GM19035 (cell line): ENCODE data around the gene PTX3.

Source experiments
- ATAC-seq: cut with Tn5 transposase; IDR thresholded peaks from one replicate; pipeline ENCODE4 v1.9.1; 2021; ENCODE audit not compliant: unreplicated experiment

PTX3 gene

GRCh38 chr3:157436583-157437291 lies at the start of gene PTX3:
Gene PTX3, plus strand, starts transcription at chr3:157436850. Its CDS starts 84 bp downstream, at chr3:157436934.
- no peak for ATAC-seq

- ATAC-seq = no peak
Measured at GRCh38 chr3:157387708-157388435, 48.8 kb upstream of the PTX3 start.

- ATAC-seq = no peak
Measured at GRCh38 chr3:157388976-157389375, 47.7 kb upstream of the PTX3 start.

GRCh38 chr3:157390713-157391515 lies 45.7 kb upstream of the PTX3 start:
- no peak for ATAC-seq

- ATAC-seq = no peak
Measured at GRCh38 chr3:157392104-157392503, 44.5 kb upstream of the PTX3 start.

GRCh38 chr3:157393113-157393512 lies 43.5 kb upstream of the PTX3 start:
- ATAC-seq = no peak

GRCh38 chr3:157394411-157394810 lies 42.2 kb upstream of the PTX3 start:
- no peak for ATAC-seq

GRCh38 chr3:157398598-157398997 lies 38.1 kb upstream of the PTX3 start:
- ATAC-seq = no peak

- no peak for ATAC-seq
Measured at GRCh38 chr3:157404381-157404780, 32.3 kb upstream of the PTX3 start.

- no peak for ATAC-seq
Measured at GRCh38 chr3:157405457-157405856, 31.2 kb upstream of the PTX3 start.

- ATAC-seq = no peak
Measured at GRCh38 chr3:157406394-157406793, 30.3 kb upstream of the PTX3 start.

GRCh38 chr3:157407769-157408168 lies 28.9 kb upstream of the PTX3 start:
- ATAC-seq = no peak

- ATAC-seq = no peak
Measured at GRCh38 chr3:157408499-157409149, 28.0 kb upstream of the PTX3 start.

- ATAC-seq = no peak
Measured at GRCh38 chr3:157409516-157409915, 27.1 kb upstream of the PTX3 start.

- no peak for ATAC-seq
Measured at GRCh38 chr3:157410945-157411344, 25.7 kb upstream of the PTX3 start.

- no peak for ATAC-seq
Measured at GRCh38 chr3:157412323-157412855, 24.3 kb upstream of the PTX3 start.

GRCh38 chr3:157414861-157415260 lies 21.8 kb upstream of the PTX3 start:
- no peak for ATAC-seq

- ATAC-seq = no peak
Measured at GRCh38 chr3:157416347-157417087, 20.1 kb upstream of the PTX3 start.

GRCh38 chr3:157417247-157417646 lies 19.4 kb upstream of the PTX3 start:
- ATAC-seq = no peak

- no peak for ATAC-seq
Measured at GRCh38 chr3:157418104-157418503, 18.5 kb upstream of the PTX3 start.
